GM12874 (cell line): ENCODE measurements around the gene GLT6D1.

Experiments
- TF ChIP-seq, protein P1 (sequence below): IDR thresholded peaks from 2 replicates; pipeline ENCODE4 v1.5.1; 2011; ENCODE audit warnings: low read depth, mild to moderate bottlenecking, control low read depth, low read length, moderate library complexity; ENCODE audit not compliant: insufficient read depth

The GLT6D1 gene

DNA sequence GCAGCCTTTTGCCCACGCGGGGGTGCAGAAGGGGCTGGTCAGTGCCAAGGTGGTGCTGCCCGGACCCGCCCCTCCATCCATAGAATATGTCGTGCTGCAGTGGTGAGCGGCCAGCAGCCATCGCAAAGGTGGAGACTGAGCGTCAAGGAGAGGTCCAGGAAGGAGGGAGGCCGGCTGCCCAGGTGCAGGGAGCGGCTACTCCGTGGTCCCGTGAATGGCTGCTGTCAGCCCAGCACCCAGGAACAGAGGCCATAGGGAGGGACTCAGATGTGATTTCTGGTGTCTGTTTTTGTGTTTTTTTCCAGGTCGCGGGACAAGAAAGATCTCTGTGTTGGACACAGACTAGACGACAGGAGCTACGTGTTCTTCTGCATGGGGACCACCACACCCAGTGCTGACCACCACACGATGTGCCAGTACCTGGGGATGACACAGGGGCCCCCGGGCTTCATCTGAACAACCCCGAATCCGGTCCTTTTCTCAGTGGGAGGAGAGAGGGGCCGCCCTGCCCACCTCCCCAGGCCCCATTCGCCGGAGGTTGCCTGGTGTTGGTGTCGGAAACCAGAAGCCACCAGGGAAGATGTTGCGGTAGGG lies 48.8 kb downstream of the GLT6D1 start:
- TF ChIP-seq, protein P1, sequence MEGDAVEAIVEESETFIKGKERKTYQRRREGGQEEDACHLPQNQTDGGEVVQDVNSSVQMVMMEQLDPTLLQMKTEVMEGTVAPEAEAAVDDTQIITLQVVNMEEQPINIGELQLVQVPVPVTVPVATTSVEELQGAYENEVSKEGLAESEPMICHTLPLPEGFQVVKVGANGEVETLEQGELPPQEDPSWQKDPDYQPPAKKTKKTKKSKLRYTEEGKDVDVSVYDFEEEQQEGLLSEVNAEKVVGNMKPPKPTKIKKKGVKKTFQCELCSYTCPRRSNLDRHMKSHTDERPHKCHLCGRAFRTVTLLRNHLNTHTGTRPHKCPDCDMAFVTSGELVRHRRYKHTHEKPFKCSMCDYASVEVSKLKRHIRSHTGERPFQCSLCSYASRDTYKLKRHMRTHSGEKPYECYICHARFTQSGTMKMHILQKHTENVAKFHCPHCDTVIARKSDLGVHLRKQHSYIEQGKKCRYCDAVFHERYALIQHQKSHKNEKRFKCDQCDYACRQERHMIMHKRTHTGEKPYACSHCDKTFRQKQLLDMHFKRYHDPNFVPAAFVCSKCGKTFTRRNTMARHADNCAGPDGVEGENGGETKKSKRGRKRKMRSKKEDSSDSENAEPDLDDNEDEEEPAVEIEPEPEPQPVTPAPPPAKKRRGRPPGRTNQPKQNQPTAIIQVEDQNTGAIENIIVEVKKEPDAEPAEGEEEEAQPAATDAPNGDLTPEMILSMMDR = no peak

GRCh38 chr9:135589596-135590485 lies 49.5 kb downstream of the GLT6D1 start:
- TF ChIP-seq, protein P1 = no peak

GRCh38 chr9:135588886-135589595 lies 50.3 kb downstream of the GLT6D1 start:
- TF ChIP-seq, protein P1 = no peak

DNA sequence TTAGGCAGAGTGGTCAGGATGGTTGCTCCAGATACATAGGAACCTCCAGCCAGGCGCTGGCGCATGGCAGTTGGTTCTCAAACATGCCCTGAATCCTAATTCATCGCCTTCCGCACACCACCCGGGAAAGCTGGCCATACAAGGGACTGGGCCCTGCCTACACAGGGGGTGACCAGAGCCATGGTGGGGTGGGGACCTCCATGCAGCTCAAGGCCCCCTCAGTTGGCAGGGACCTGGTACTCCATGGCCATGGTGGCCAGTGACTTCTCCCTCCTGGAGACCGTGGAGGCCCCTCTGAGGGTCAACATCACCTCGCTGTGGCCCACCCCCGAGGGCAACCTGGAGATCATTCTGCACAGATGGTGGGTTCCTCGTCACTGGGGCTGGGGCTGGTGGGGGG lies 51.0 kb downstream of the GLT6D1 start:
- TF ChIP-seq, protein P1 = no peak

DNA sequence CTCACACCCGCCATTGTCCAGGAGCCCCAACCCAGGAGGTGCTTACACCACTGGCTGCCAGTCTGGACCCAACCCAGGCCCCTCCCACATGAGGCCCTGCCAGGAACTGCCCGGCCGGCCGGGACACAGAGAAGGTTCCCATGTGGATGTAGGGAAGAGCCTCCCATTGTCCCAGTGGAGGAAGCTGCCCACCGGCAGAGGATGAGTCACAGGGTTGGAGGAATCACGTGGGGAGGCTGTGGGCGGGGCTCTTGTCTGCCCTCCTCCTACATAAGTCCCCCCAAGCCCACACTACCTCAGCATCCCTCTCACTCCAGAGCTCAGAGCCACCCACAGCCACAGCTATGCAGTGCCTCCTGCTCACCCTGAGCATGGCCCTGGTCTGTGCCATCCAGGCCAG lies 51.7 kb downstream of the GLT6D1 start:
- TF ChIP-seq, protein P1 = no peak

DNA sequence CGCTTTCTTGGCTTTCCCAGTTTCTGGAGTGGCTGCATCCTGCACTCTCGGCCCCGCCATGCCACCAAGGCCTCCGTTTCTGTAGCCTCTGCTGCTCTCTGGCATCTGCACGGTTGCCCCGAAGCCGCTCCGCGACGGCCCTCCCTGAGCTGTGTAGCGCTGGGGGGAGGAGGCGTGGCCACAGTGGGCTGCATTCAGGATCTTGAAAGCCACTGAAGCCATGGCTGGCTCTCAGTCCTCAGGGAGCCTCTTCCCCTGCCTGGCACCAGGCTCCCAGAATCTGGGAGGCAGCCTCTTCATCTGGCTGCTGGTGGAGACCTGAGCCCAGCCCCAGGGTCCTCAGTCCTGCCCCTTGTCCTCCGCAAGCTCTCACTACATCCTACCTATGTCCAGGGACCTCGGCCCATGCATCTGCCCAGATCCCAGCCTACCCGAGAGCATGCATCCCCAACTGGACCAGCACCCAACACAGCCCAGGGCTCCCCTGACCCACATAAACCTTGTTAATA lies 52.7 kb downstream of the GLT6D1 start:
- TF ChIP-seq, protein P1 = no peak

DNA sequence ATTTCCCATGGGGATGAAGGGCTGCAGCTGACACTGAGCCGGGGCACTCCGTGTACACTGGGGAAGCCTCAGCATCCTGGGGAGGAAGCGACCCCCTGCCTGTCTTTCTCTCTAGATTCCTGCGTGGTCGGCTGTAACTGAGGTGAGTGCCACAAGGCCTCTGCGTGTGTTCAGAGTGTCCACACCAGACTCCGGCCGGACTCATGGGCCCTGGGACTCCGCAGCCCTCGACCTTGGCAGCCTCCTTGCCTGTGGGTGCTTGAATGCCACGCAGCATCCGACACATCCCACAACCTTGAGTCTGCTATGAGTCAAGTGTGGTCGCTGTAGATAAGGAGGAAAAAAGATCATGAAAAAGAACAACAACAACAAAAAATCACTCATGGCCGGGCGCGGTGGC lies 54.4 kb downstream of the GLT6D1 start:
- TF ChIP-seq, protein P1 = no peak
